ENCODE data around the gene PDE3A. TPM values are rescaled to one million over a fixed set of nuclear protein-coding genes. Genes with fewer than 3 reads are reported as not detected.

PDE3A gene
- total and polyA plus RNA-seq, 2 of the 4 experiments (the other 2 are of a cell fraction) = 0.09 to 0.18 TPM

- no peak for TF ChIP-seq CTCF (conservative IDR thresholded peaks at IDR 0.05; ENCODE audit: low read depth, low read length)
These were observed 36.4 kb downstream of the PDE3A start (continued) for GRCh38 chr12:20404576-20405346.

DNA sequence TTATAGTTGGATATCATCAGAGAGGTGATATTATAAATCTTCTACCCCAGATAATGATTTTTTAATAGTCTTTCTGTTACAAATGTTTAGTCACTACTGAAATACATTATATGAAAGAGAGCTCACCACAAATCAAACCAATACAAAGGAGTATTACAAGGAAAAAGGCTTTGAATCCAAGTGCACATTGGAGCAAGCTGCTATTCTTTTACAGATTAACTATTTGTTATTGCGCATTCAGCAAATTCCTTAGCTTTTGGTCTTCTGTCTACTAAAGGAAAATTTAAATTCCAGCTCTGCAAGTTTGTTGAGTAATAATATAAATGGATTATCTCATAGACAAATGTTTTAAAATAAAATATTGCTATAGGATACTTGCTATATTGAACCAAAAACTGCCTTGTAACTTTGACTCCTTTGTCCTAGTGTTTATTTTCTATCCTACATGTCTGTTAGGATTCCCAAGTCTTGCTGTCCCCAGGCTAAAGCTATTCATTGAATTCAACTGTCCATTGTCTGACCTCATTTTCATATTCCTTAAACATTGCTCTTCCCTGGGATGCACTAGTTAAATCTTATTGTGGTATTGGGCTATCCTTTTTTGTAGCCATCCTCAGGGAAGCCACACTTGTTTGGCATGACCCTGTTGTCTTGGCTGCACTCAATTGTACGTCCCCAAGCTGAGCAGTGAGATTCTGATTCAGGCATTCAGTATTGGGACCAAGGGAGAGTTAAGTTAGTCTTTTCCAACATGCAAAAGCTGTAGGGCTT is 41.5 kb downstream of the PDE3A start:
- no peak overlapping the region for H3K4me3 ChIP-seq (ENCODE audit: insufficient read depth, low read depth, low read length)
- no peaks in the 10 kb centered on the region for H4K20me1 ChIP-seq (ENCODE audit: insufficient read depth, low read length)
- H3K9me1 ChIP-seq (ENCODE audit: insufficient read depth, low read length) = no peaks in the 10 kb centered on the region
- intact Hi-C loops (cut with micrococcal nuclease) = no loop called here
- no peak overlapping the region for H2BK5ac ChIP-seq (ENCODE audit: low read depth, low read length, poor library complexity, severe bottlenecking)
- no peak overlapping the region for H3K4ac ChIP-seq (ENCODE audit: low read depth, low read length)
- dilution Hi-C loops (cut with HindIII; ENCODE audit: low sequenced_read_pairs, unreplicated experiment) = no loop called here
- H3K23ac ChIP-seq (ENCODE audit: low read depth, low read length) = no peak overlapping the region
- H2BK15ac ChIP-seq (ENCODE audit: low read depth, low read length) = no peak overlapping the region
- ChIA-PET POLR2A (ENCODE audit: unreplicated experiment) (no interaction called here), CTCF (no interaction called here)
- no peak for DNase-seq
- H2AFZ ChIP-seq (replicated peaks; ENCODE audit: low read length, poor library complexity) = no peak overlapping the region
- ATAC-seq (ENCODE audit: low read depth) = no peak
- no peak overlapping the region for H2AK5ac ChIP-seq (ENCODE audit: low read depth, low read length)
- no peak overlapping the region for H2AK9ac ChIP-seq (replicated peaks; ENCODE audit: low read depth, low read length, poor library complexity)
- no peak overlapping the region for H4K8ac ChIP-seq (ENCODE audit: low read depth in 2 of 2, low read length in 2 of 2)
- no peaks in the 10 kb centered on the region for H3K4me1 ChIP-seq (ENCODE audit: control insufficient read depth, insufficient read depth, low read length)
- H3K9me3 ChIP-seq (ENCODE audit: control insufficient read depth, insufficient read depth, low read length) = no peaks in the 10 kb centered on the region
- no peaks in the 10 kb centered on the region for H3K36me3 ChIP-seq (ENCODE audit: control insufficient read depth, insufficient read depth, low read length)
- H2BK20ac ChIP-seq (ENCODE audit: low read depth, low read length) = no peak overlapping the region
- no peak overlapping the region for H3K18ac ChIP-seq (ENCODE audit: low read depth, low read length)
- peaks cover 0 to 3% of the 10 kb centered on the region in 2 experiments; a peak in 2 of 4 replicates for H3K79me1 ChIP-seq (ENCODE audit: low read depth in 1 of 2, low read length in 2 of 2)
- no peak overlapping the region for H4K91ac ChIP-seq (ENCODE audit: insufficient read depth, low read depth, low read length)
- TF ChIP-seq BHLHE40 (IDR thresholded peaks at IDR 0.05; ENCODE audit: low read depth, low read length) = no peak
- no peak for TF ChIP-seq SMC3 (IDR thresholded peaks at IDR 0.05; ENCODE audit: low read depth, low read length)
- peak; percentile 49; the same call in 1 of the 2 replicates for TF ChIP-seq MAFK (IDR thresholded peaks at IDR 0.05; ENCODE audit: low read depth, low read length)
- no peak overlapping the region for H3K14ac ChIP-seq (replicated peaks; ENCODE audit: low read depth, low read length)
- H4K5ac ChIP-seq (ENCODE audit: low read depth, low read length) = no peak overlapping the region
- no peak overlapping the region for H3K56ac ChIP-seq (ENCODE audit: extremely low read depth, insufficient read depth, low read length)
- no peak overlapping the region for H3K4me2 ChIP-seq (ENCODE audit: low read depth, low read length)
- no peak overlapping the region for H3K9ac ChIP-seq (ENCODE audit: low read depth, low read length)
- whole genome bisulfite sequencing, 2 experiments (ENCODE audit: extremely low coverage in 2 of 2, insufficient read length in 1 of 2) = 100% methylated on average over 1 of the region's 2 CpGs; no CpG with 5 or more reads in 1 of the 2 experiments
- in situ Hi-C loops (cut with MboI; ENCODE audit: low sequenced_read_pairs) = no loop called here
- H3K27me3 ChIP-seq (ENCODE audit: control insufficient read depth, insufficient read depth, low read length) = no peaks in the 10 kb centered on the region
- no peak overlapping the region for H3K27ac ChIP-seq (ENCODE audit: insufficient read depth, low read length)
- H2BK120ac ChIP-seq (ENCODE audit: low read depth, low read length) = no peak overlapping the region
- BruUV-seq (replicated peaks) = no TSS peak

Data from IMR-90 (cell line).